GM18526 (cell line): ENCODE results near the gene GLMP.

Source experiments
- POLR2A ChIP-seq: IDR thresholded peaks from 3 replicates; pipeline ENCODE4 v1.6.1; 2011; ENCODE audit not compliant: insufficient read length; ENCODE audit errors: extremely low read depth

Gene GLMP

DNA sequence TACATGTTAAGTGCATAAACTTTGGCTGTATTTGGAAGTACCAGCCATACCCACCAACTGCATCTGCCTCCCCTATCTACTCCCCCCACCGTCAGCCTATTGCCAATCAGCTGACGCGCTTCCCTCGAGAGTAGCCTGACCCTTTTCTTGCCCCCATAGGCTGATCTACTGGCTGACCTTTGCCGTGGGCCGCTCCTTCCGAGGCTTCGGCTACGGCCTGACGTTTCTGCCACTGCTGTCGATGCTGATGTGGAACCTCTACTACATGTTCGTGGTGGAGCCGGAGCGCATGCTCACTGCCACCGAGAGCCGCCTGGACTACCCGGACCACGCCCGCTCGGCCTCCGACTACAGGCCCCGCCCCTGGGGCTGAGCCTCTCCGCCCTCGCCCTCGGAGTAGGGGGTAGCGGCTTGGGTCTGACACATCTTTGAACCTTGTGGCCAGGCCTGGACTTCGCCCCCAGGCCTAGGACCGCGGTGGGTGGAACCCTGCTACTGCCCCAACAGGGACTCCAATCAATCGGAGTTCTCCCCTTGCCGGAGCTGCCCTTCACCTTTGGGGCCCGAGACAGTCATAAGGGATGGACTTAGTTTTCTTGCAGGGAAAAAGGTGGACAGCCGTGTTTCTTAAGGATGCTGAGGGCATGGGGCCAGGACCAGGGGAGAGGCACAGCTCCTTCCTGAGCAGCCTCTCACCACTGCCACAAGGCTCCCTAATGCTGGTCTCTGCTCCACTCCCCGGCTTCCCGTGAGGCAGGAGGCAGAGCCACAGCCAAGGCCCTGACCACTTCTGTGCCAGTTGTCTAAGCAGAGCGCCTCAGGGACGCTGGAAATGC lies 4.0 kb downstream of the GLMP start:
- no peak for TF ChIP-seq POLR2A

DNA sequence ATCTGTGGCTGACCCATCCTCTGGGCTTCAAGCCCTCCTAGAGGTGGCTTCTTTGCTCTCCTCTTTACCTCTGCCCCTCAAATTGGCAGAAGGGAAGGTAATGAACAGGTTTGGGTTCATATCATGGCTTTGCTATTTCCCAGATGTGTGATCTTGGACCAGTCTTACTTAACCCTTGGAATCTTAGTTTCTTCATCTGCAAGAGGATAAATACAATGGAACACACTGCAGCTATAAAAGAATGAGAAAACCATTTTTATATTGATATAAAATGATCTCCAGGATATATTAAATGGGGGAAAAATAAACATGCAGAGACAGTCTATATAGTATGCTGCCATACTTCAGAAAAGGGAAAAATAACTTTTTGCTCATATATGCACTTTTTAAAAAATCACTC lies 5.6 kb downstream of the GLMP start:
- TF ChIP-seq POLR2A: no peak

DNA sequence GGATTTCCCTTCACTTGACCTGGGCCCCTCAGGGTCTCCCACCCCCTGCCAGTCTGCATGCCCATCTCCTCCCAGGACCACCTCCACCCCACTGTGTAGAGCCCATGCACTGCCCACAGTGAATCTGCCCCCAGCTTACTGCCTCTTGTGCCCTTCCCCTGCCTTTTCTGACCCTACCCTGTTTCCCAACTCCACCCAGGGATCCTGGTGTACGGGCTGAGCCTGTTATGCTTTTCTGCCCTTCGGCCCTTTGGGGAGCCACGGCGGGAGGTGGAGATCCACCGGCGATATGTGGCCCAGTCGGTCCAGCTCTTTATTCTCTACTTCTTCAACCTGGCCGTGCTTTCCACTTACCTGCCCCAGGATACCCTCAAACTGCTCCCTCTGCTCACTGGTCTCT lies 9.4 kb downstream of the GLMP start:
- no peak for TF ChIP-seq POLR2A

DNA sequence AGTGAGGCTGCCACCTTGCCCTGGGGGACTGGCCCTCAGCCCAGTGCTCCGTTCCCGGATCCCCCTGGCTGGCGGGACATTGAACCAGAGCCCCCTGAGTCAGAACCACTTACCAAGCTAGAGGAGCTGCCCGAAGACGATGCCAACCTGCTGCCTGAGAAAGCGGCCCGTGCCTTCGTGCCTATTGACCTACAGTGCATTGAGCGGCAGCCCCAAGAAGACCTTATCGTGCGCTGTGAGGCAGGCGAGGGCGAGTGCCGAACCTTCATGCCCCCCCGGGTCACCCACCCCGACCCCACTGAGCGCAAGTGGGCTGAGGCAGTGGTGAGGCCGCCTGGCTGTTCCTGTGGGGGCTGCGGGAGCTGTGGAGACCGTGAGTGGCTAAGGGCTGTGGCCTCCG lies 10.0 kb downstream of the GLMP start:
- TF ChIP-seq POLR2A: no peak

DNA sequence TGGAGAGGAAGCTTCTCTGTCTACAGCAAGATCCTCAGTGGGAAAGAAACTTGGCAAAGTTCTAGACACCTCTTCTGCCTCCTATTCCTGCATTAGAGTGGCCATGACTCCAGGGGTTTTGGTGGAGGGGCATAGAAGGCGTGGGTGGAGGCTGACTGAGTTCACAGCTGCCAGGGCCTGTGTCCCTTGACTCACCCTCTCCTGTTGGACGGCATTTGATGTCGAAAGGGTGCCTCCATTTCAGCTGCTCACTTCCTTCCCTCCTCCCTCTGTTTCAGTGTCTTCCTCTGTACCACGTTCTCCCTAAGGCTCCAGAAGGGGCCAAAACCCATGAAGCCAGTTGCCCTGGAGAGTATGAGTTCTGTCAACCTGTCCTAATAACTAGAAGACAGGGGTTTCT lies 10.7 kb downstream of the GLMP start:
- TF ChIP-seq POLR2A: no peak

DNA sequence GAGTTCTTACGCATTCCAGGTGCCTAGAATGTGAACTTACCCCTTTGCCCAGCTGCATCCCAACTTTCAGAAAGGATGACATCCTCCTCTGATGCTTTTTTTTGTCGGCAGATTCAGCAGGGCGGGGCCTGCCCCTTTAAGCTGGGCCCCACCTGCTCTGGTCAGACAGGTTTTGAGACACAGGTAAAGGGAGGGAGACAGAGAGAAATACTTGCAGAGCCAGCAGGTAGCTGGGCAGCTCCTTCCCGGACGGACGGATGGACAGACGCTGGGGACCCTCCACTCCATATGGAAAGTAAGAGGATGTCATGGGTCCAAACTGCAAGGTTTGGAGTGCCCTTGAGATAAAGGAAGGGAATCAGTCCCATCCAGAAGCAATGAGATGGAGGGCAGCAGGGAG lies 11.4 kb downstream of the GLMP start, which contains the start of gene TMEM79:
Gene TMEM79 (plus strand): TSS at position 214 of the 400 bp plus-strand sequence. CDS start 902 bp downstream, outside the sequence.
- TF ChIP-seq POLR2A: no peak

DNA sequence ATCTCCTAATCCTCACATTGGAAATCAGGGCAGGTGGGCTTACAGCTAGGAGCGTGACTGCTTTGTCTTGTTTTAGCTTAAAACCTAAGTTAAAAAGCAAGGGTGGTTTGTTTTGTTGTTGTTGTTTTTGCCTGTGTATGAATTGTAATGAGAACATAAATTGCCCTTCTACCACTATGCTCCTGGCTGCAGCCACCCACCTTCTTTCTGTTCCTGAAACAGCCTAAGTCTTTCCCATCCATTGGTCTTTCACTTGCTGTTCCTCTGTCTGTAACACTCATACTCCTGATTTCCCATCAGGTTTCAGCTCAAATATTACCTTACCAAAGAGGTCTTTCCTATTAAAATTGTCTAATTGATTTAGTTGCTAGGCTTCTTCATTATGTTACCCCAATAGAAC lies 12.0 kb downstream of the GLMP start:
- no peak for TF ChIP-seq POLR2A

DNA sequence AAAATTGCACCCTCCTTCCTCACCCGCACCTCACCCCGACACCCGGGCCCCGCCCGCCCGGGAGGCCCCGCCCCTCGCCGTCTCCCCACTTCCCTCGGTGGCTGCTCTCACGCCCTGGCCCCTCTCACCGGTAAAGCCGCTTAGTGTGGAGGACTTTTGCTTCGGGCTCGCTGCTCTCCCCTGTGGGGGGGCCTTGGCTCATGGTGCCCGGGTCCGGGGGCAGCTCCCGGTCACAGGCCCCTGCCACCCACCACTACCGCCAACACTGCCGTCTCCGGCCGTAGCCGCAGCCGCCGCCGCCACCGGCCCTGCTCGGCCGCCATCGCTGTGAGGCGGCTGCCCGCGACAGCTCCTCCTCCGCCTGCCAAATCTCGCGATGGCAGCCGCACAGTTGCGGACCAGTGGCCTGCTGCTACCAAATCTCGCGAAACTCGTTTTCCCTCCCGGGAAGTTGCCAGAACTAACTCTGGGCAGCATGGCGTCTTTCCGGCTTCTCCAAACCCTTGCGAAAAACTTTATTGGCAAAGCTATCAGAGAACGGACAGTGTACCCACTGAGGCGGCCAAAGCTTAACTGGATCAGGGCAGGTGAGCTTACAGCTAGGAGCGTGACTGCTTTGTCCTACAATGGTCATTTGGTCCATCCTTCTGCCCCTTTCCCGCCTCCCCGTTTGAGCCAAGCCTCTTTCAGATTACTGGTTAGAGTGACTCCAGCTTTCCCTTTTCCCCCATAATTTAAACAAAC lies 12.8 kb downstream of the GLMP start, which contains the start of gene SMG5:
Gene SMG5 (minus strand): TSS at position 347 of the 744 bp plus-strand sequence. CDS start 145 bp downstream, at position 202.
- TF ChIP-seq POLR2A: peak; percentile 96

DNA sequence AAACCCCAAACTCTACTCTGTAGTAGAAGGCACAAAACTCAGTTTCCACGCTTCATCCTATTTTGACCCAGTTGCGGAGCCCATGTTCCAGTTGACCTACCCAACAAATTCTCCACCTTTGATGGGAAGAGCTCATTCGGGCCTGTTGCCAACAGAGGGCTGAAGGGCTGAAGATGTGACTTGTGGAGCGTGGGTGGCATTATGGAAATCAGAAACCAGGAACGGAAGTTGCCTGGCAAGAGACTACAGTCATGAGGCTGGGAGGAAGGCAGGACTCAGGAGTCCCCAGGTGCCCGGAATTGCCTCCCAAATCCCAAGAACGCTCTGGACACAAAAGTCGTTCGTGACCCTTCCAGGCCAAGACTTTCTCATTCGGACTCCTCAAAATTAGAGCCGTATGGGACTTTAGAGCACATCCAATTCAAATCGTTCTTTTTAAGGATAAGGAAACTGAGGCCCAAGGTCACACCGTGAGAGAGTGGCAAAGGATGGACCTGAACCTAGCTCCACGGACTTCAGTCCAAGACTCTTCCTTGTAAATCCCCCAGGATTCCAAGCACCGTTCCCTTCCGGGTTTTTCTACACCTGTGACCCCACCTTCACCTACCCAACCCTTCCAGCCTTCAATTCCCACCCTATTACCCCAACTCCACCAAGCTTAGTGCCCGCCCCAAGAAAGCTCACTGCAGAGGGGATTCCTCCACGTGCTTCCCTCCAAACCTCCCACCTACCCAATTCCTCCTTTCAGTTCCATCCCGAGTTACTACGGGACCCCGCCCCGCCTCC lies 13.6 kb downstream of the GLMP start:
- TF ChIP-seq POLR2A: no peak

DNA sequence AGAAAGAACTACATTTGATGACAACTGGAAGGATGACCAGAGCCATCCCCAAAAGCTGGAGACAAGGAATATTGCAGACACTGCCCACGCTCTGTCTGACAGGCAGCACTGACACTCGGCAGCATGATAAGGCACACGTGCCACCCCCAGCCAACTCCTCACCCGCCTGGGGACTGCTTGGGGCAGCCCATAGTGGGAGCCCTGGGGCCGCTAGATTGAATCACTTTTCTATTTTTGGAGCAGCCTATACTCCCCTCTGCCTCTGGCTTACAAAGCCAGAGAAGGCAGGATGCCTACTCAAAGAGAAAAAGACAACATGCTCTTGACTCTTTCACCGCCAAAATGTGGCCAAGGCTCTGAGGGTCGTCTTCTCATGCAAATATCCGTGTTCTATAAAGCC lies 14.2 kb downstream of the GLMP start:
- no peak for TF ChIP-seq POLR2A

DNA sequence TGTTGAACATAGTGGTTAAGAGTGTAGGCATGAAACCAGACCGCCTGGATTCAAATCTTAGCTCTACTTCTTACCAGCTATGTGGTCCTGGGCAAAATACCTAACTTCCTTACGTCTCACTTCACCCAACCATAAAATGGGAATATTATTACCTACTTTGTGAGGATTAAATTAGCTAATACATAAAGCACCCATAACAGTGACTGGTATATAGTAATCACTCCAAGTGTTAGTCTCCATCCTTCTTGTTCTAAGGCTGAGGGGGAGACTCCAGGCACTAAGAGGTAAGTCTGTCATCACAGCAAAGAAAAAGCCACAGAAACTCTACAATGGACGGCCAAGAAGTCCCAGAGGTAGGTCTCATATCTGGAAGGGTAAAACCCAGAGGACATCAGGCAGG lies 15.6 kb downstream of the GLMP start:
- no peak for TF ChIP-seq POLR2A

DNA sequence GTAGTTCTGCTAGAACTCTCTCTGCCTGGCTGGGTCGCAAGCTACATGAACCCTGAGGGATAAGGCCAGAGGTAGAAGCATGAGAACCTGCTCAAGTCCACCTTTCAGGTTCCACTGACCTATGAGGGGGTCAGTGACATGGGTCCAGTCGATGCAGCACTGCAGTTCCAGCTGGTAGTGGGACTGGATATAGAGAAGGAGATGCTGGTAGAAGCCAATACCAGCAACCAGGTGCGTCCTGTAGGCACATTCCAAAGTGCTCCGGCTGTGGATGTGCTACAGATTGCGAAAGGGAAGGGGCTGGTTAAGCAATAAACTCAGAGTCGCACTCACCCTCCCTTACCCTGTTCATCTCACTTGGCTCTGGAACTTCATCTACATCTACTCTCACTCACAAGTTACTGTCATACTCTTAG lies 18.5 kb downstream of the GLMP start:
- TF ChIP-seq POLR2A: no peak

DNA sequence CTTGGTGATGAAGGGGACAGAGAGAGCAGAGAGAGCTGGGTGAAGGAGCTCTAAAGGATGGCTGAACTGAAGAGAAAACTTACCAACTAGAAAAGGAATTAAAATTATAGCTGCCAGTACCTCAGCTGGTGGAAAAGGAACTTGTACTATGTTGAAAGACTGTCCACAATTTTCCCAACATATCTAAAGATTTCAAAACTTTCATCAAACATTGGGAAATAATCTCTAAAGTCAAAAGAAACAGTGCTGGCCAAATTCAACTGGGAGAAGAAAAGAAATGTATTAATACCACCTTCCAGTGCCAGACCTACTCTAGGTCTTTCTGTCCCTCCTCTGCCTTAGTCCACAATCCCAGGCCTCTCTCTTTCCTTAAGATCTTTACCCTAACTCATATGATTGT lies 18.9 kb downstream of the GLMP start:
- no peak for TF ChIP-seq POLR2A

DNA sequence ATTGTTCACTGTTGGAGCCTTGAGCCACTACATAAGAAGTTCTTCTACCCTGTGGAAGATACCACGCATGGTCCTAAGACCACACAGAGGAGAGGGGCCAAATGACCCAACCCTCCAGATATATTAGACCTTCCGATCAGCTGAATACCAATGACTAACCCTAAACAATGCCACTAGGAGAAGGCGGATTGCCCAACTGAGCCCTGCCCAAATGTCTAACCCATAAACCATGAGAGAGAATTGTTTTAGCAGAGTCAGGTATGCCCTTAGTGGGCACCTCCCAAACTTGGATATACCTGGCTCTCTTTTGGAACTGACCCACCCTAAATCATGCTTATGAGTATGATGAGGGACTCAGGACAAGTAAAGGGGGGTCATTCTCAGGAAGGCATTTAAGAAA lies 25.2 kb downstream of the GLMP start:
- no peak for TF ChIP-seq POLR2A

DNA sequence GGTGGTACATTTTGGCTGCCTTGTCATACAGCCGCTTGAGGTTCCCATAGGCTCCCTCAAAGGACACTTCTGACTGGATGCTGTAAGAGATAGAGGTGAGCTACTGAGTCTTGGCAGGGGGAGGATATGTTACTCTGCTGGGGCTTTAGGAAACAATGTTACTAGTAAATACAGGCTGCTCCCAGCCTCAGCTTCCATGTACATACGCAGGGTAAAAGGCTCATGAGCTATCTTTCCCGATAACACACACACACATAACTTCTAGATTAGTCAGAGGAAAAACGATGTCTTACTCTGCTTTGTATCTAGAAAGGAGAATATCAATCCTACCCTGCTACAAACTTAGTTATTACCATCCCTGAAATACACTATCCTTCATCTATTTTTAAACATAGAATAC lies 27.1 kb downstream of the GLMP start:
- no peak for TF ChIP-seq POLR2A
